Hypothalamus (tissue), 51 donors: ENCODE data around the gene DNAH17.
A peak's percentile ranks its signal among the peaks of the same experiment; 100 is the strongest.
"Not testable (repeated sequence)": the region's sequence is repeated elsewhere in the genome, so short reads cannot be mapped to it uniquely, and the experiment has no call there.

Experiments
- DNase-seq, 51 donors: peaks; one replicate each; lab custom pipeline; 2025; lab: John Stamatoyannopoulos, UW

The DNAH17 gene

DNA sequence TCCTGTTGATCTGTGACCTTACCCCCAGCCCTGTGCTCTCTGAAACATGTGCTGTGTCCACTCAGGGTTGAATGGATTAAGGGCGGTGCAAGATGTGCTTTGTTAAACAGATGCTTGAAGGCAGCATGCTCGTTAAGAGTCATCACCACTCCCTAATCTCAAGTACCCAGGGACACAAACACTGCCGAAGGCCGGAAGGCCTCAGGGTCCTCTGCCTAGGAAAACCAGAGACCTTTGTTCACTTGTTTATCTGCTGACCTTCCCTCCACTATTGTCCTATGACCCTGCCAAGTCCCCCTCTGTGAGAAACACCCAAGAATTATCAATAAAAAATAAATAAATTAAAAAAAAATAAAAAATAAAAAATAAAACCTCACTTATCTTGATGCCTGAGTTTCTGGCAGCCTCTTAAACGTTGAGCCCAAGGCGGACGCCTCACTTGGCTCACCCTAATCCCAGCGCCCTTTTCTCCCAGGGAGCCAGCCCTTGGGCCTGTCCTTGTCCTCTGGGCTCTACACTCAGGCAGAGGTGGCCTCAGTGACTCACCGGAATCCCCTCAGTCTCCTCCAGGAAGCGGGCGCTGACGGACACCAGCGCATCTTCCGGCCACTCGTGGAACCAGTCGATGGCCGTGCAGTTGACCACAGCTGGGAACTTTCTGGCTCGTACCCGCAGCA is 110.9 kb downstream of the DNAH17 start:
- not testable (repeated sequence) for DNase-seq

GRCh38 chr17:78462148-78462547 is 115.0 kb downstream of the DNAH17 start:
- no peak for DNase-seq

DNA sequence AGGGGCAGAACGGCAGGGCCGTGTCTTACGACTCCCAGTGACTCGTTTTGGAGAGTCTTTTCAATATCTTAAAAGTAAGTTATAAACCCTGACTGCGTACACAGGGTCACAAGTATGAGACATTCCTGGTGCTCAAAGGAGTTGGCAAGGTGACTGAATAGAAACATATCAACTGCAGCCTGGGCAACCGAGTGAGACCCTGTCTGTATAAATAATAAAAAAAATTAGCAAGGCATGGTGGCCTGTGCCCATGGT is 115.5 kb downstream of the DNAH17 start:
- DNase-seq, result no peak

- DNase-seq, result no peak
Measured at GRCh38 chr17:78460951-78461798, 116.0 kb downstream of the DNAH17 start.

DNA sequence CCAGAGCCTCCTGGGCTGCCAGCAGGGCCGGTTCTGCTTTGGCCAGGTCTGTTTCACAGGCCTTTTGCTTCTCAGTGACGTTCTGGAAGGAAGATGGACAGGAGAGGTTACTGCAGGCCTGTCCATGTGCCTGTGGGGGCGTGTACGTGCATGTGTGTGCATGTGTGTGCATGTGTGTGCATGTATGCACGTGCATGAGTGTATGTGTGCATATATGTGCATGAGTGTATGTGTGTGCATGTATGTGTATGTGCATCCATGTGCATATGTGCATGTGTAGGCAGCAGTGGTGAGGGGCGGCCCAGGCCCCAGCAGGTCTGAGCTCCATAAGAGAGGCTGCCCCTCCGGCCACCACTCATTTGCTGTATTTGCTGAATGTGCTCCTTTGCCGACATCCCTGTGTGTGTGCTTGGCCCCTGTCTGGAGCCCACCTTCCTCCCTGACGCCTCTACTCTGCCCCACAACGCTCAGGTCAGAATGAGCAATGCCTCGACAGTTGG is 117.0 kb downstream of the DNAH17 start:
- DNase-seq, result no peak

DNA sequence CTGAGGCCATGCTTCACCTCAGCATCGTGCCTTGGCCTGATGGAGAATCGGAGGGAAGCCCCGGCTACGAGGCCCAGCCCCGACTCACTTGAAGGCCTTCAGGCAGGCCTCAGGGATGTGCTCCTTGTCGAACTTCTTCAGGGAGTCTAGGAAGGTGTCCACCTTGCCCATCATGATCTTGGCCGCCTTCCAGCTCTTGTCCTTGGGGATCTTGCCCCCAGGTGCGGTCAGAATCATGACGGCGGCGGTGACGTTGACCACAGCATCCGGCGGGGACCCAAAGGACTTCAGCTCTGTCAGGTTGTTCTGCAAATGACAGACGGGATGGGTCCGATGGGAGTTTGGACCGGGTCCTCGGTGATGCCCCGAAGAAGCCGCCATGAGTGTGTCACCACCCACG is 117.5 kb downstream of the DNAH17 start:
- DNase-seq, result no peak

DNA sequence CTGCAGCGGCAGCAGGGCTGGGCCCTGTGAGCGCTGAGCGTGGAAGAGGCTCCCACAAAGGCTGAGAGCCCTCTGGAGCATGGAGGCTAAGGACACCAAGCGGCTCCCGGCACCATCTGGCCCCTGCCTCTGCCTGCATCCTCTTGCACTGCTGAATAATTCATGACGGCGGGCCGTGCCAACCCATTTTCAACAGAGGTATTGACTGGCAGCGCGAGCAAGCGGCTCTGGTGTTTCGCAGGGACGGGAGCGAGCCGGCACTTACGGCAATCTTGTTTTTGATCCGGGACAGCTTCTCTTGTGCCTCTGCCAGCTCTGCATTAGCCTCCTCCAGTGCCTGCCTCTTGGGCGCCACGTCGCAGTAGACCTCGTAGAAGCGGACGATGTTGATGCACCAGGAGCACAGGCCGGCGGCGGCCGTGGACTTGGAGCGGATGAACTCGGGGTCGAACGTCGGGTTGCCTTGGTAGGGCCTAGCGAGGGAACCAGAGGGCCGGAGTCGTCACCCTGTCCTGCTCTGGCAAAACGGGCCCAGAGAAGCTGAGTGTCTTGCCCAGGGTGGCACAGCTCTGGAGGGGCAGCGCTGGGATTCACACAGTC is 118.4 kb downstream of the DNAH17 start:
- peak; percentile 16 to 98 (median 85) for DNase-seq

GRCh38 chr17:78458091-78458490 is 119.1 kb downstream of the DNAH17 start:
- peak in 6 of 51 donors; percentile 13 to 43 (median 34) for DNase-seq

DNA sequence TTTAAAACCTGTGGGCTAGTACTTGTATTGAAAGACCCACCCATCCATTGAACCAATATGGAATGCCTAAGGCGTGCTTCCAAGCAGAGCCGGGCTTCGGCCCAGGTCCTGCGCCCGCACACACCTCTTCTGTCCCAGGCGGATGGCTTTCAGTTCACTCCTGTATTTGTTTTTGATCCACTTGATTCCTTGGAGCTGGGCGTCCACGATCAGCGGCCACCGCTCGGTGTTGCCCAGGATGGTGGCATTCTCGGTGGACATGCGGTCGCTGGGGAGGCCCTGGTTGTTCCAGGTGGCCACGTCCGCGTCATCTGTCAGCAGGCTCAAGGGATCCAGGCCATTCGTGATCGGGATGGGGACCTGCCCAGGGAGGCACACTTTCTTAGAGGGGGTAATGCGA is 122.8 kb downstream of the DNAH17 start:
- DNase-seq, result no peak

DNA sequence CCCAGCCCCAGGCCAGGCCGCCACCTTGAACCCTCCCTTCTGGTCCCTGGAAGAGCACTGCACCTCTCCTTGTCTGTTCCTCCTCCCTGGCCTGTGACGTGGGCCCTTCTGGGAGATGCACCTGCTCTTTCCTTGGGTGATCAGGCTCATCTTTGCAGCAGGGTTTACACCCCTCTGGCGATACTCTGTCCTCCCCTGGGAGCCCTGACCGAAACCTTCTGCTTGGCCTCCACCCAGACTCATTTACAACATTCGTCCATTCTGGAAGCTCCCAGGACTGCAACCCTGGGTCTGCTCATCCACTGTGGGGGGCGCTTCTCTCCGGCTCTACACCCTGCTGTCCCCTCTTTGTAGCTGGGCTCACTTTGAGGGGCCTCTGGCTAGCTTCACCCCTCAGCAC is 125.4 kb downstream of the DNAH17 start:
- no peak for DNase-seq

GRCh38 chr17:78450696-78451345 is 126.4 kb downstream of the DNAH17 start:
- no peak for DNase-seq

DNA sequence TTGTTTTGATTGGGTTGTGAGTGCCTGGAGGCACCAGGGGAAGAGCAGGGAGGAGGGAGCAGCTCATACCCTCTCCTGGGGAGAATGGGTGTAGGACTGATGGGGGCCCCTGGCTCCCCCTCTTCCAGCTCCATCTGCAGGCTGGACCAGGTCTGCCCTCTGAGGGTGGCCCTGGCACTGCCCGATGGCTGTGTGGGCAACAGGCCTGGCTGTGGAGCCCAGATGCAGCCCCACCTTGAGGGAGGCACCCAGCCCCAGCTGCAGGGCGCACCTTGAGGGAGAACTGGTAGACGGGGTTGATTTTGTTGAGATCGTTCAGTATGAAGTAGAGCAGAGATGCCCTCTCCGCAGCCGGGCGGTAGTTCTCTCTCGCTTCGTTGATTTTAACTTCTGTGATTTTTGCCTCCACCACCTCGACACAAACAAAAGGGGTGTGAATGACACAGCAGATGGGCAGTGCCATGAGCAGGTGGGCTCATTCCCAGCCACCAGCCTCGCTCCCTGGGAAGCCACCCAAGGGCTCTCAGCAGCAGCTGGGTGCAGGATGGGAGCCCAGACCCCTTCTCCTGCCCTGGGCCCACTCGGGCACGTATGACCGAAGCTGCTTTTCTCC is 127.1 kb downstream of the DNAH17 start:
- no peak for DNase-seq

DNA sequence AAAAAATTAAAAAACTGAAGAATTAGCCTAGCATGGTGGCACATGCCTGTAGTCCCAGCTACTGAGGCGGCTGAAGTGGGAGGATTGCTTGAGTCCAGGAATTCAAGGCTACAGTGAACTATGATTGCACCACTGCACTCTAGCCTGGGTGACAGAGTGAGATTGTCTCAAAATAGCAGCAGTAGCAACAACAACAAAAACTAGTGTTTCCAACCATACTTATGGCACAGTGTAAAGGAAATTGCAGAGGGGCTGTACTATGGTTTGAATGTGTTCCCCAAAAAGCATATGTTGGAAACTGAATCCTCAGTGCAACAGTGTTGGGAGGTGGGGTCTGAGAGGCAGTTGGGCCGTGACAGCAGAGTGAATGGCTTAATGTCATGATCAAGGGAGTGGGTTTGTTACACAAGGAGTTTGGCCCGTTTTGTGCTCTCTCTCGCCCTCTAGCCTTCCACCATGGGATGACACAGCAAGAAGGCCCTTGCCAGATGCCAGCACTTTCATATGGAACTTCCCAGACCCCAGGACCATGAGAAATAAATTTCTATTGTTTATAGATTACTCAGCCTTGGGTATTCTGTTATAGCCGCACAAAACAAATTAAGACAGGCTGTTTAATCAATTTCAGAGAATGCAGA is 128.7 kb downstream of the DNAH17 start:
- no peak for DNase-seq

- DNase-seq, result no peak
Measured at GRCh38 chr17:78446833-78447232, 130.4 kb downstream of the DNAH17 start.

GRCh38 chr17:78444392-78444791 is 132.8 kb downstream of the DNAH17 start:
- DNase-seq, result no peak

DNA sequence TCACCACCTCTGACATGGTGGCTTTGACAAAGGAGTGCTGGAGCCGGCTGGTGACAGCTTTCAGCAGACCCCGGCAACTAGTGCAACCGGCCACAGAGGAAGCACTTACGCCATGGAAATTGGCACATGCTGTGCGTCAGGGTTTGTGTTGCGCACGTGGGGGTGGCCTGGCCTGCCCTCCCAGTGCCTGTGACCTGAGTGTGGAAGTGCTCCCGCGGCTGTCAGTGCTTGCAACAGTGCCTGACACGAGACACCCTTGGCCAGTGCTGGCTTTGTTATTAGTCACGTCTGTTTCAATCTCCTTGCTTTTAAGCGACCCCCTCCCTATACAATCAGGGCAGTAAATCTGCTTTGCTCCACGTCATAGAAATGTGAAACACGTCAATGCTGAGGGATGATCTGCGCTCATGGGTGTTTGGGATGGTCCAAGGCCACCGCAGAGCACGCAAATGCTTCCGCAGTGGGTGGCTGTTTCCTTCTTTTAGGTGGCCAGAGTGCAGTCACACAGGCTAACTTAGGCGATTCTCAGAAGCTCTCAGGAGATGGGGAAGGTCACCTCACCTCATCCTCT is 134.5 kb downstream of the DNAH17 start:
- DNase-seq, result peak in 5 of 51 donors; percentile 12 to 54 (median 34)

DNA sequence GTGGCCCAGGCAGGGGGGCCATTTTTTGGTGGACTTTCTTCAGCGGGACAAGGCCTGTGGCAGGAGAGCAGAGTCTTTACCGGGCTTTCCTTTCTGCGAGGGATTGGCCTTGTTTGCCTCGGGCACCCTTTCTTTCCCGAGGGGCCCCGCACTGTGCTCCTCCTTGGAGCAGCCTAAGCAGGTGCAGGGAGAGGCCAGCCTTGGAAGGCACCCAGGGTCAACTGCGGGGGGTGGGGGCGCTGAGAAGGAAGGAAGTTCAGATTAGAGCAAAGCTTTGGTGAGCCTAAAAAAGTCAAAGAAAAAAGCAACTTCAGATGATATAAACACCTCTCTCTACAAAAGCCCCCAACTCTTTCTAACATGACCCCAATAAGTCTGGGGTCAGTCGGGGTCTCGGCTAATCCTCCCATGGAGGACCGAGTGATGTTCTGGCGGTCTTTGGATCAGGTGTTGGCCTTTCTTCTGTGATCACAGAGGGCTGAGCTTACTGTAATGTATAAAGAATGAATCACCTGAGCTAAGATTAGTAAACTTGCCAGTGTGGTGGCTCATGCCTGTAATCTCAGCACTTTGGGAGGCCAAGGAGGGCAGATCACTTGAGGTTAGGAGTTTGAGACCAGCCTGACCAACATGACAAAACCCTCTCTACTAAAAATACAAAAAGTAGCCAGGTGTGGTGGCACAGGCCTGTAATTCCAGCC is 135.8 kb downstream of the DNAH17 start:
- no peak for DNase-seq

- no peak for DNase-seq
Measured at GRCh38 chr17:78438694-78439325, 138.4 kb downstream of the DNAH17 start.

- no peak for DNase-seq
Measured at GRCh38 chr17:78438271-78438691, 138.9 kb downstream of the DNAH17 start.
